ENCODE measurements around the gene KIF21B. TPM values are rescaled to one million over a fixed set of nuclear protein-coding genes. Genes with fewer than 3 reads are reported as not detected.

Gene KIF21B
- total RNA-seq, 2 donors from 2014 or later: 5.5 to 11.0 TPM

- intact Hi-C loops (cut with DNase I, micrococcal nuclease): no loop called here
- peak in 1 of 2 donors; percentile 56 for DNase-seq
- no peak for ATAC-seq
Measured at GRCh38 chr1:201022820-201023516, 546 bp downstream of the KIF21B start.

DNA sequence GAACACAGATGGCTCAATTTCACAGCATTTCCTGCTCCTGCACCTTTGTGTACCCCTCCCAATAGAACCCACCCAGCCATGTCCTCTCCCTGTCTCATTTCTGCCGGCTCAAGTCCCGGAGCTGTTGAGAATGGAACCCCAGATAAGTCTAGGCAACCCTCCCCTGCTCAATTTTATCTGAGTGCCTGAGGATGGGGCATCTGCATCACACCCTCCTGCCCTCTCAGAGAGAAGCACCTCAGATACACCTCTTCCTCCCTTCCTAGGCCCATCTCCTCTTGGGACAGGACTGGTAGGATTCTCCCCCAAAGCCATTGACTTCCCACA lies 1.1 kb downstream of the KIF21B start:
- intact Hi-C loops (cut with DNase I, micrococcal nuclease): no loop called here
- no peak for ATAC-seq

GRCh38 chr1:201021630-201022492 lies 1.7 kb downstream of the KIF21B start:
- DNase-seq: no peak
- ATAC-seq: no peak
- intact Hi-C loops (cut with DNase I, micrococcal nuclease): no loop called here

More for the DNA sequence above, 1.1 kb downstream of the KIF21B start:
- DNase-seq: no peak

DNA sequence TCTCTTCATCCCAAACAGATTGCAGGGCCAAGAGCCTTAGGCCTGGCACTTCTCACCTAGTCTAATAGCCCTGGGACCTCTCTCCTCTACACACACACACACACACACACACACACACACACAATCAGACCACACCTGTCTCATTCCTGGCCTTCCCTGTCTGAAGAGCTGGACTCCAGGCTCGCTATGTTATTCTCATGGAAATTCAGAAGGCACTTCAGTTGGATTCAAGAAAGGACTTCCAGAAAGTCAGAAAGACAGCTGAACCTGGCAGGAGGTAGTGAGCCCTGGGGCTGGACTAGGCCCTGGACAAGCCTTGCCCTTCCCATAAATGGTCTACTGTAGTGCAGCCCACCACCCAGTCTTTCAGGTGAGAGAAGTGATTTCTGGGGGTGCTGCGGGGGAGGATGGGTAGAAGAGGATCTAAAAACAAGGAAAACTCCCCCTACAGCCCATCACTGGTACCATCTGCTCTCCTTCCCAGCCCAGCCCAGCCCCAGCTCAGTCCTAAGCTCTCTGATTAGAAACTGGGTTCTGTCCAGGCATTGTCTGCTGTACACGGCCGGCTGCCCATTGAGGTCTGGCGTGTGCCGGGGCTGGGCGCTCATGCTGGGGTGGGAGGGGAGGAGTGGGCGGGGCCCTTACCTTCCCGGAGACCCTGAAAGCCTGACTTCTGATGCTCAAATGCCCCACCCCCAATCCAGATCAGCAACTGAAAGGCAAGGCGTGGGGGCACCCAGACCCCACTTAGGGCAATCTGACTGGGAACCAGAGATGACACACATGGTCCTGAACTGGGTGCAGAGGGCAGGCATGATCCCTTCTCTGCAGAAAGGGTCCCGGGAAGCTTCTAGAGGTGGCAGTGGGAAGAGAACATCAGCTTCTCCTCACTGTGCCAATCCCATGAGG lies 2.5 kb downstream of the KIF21B start:
- peak; percentile 34 for ATAC-seq
- DNase-seq: peak in 1 of 2 donors; percentile 52

GRCh38 chr1:201020040-201020591 lies 3.4 kb downstream of the KIF21B start:
- intact Hi-C loops (cut with DNase I, micrococcal nuclease): no loop called here
- ATAC-seq: peak; percentile 49
- DNase-seq: peak in 1 of 2 donors; percentile 68

More for the DNA sequence above, 2.5 kb downstream of the KIF21B start:
- intact Hi-C loops (cut with DNase I, micrococcal nuclease): no loop called here

DNA sequence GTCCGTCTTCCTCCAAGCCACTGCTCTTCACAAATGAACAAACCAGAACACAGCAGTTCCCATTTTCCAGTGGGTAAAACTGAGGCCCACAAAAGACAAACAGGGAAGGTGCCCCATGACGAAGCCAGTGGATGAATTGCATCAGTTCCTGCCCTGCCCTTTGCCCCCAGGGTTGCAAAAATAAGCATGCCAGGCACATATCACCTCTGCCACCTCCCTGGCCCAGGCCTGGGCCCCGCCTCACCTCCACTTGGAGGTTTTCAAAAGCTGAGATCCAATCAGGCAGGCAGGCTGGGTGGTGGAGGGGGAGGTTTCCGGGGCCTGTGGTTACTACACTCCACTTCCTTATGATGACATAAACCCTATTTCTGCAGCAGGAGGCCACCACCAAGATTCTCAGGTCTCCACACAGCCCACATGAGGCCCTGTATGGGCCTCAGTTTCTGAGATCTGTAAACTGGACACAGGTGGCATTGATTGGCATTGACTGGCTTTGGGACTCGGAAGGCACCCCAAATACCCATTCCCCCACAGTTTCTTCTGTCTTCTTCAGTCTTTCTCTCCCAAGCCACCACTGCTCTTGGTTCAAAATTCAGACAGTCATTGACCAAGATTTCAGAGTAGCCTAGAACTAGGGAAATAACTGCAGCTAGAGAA lies 4.1 kb downstream of the KIF21B start:
- peak; percentile 76 for ATAC-seq
- DNase-seq: peak; percentile 86 to 93
- intact Hi-C loops (cut with DNase I, micrococcal nuclease): no loop called here

DNA sequence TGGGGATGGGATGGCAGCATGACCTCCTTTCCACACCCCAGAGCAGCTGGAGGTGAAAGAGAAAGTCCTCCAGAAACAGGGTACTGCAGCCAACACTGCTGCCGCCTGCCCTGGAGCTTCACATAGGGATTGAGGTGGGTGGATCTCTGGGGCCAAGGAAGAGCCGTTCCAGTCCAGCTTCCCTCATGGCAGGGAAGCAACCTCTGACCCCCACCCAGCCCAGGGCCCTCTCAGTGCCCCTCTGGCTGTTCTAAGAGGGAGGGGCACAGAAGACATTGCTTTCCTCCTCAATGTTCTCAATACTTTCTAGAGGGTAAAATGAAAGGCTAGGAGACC lies 5.7 kb downstream of the KIF21B start:
- DNase-seq (no peak), ATAC-seq (no peak)
- intact Hi-C loops (cut with DNase I, micrococcal nuclease): no loop called here

GRCh38 chr1:201016943-201017827 lies 6.3 kb downstream of the KIF21B start:
- no peak for ATAC-seq
- intact Hi-C loops (cut with DNase I, micrococcal nuclease): no loop called here
- DNase-seq: no peak

- ATAC-seq (peak; percentile 50), DNase-seq (peak; percentile 60 to 71)
- intact Hi-C loops (cut with DNase I, micrococcal nuclease): no loop called here
Measured at GRCh38 chr1:201016211-201016651, 7.3 kb downstream of the KIF21B start.

GRCh38 chr1:201015551-201016091 lies 7.9 kb downstream of the KIF21B start:
- peak; percentile 4 for ATAC-seq
- DNase-seq: no peak
- intact Hi-C loops (cut with DNase I, micrococcal nuclease): no loop called here

GRCh38 chr1:201014816-201015200 lies 8.7 kb downstream of the KIF21B start:
- DNase-seq (no peak), ATAC-seq (no peak)
- intact Hi-C loops (cut with DNase I, micrococcal nuclease): no loop called here

DNA sequence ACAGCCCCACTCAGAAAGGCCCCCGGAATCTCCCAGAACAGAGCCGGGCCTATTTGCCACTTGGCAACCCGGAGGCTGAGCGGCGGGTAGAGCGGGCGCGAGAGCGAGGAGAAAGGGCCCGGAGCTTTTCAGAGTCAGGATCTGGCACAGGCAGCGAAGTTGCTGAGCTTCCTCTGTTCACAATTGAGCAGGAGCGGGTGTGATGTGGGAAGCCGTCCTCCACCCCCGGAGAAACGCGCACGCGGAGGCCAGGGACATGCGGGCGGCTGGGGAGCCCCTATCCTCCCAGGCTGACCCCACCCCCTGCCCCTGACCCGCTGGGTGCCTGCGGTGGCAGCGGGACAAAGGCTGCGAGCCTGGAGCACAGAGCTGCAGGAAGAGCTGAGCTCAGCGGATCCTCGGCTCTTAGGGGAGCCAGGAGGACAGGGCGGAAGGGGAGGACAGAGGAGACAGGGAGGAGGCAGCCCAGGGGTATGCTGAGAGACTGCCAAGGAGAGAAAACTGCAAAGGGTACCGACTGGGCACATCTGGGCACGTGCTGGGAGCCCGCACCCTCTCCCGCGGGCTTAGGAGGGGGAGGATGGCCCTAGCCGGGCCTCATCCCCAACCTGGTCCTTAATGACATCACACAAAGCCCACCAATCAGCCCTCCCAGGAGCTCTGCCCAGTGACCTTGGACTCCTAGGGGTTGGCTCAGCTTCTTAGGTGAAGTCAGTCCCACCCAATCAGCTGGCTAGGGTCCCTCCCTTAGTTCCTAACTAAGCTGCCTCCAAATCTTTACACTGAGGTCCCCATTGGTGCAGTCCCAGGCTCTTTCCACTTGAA lies 9.3 kb downstream of the KIF21B start:
- DNase-seq: no peak
- no peak for ATAC-seq

GRCh38 chr1:201013031-201013485 lies 10.5 kb downstream of the KIF21B start:
- no peak for DNase-seq

More for the DNA sequence above, 9.3 kb downstream of the KIF21B start:
- intact Hi-C loops (cut with DNase I, micrococcal nuclease): no loop called here

GRCh38 chr1:201011616-201012015 lies 11.9 kb downstream of the KIF21B start:
- DNase-seq (no peak), ATAC-seq (no peak)
- intact Hi-C loops (cut with DNase I, micrococcal nuclease): no loop called here

More at GRCh38 chr1:201013031-201013485, 10.5 kb downstream of the KIF21B start:
- peak; percentile 70 for ATAC-seq
- intact Hi-C loops (cut with DNase I, micrococcal nuclease): no loop called here

DNA sequence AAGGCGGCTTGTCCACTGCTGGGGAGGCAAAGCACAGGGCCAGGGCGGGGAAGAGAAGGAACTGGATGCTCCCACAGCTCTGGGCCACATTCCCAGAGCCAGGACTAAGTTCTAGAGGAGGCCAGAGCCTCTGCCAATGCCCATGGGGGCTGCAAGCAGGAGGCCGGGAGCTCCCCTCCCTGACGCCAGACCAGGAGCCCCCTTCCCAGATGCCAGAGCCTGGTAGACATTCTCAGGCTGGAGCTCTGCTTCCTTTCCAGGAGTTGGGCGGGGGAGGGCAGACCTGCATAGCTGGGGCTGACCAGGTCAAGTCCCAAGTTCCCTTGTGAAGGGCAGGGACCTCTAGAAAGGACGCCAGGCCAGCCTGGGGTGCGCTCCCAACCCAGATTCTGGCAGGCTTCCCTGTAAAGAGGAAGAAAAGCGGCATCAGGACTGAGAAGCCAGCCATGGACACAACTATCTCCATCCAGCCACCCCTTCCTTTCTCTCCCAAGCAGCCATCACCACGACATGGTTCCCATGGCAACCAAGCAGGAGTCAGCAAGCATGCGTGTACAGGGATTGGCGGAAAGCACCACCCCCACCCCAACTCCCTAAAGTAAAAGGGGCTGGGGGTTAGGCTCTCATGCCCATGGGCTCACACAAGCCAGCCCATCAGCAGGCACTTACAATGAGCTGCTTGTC lies 13.4 kb downstream of the KIF21B start:
- no peak for DNase-seq
- intact Hi-C loops (cut with DNase I, micrococcal nuclease): no loop called here
- ATAC-seq: no peak

Measured in left colon (tissue), 2 donors.